RWPE2 (cell line): ENCODE data around the gene CBY3.
A peak's percentile ranks its signal among the peaks of the same experiment; 100 is the strongest.
"Not testable (repeated sequence)": the region's sequence is repeated elsewhere in the genome, so short reads cannot be mapped to it uniquely, and the experiment has no call there.

Source experiments
- ATAC-seq: fragments of 200-7000 bp; cut with Tn5 transposase; 3 replicates; pipeline ENCODE4 v1.9.1; 2021; ENCODE audit warnings: low read depth
- DNase-seq: peaks from one replicate; pipeline ENCODE4 v3.0.0-alpha.2; 2020; ENCODE audit warnings: low spot score
- H3K27ac ChIP-seq: fragments of 450-650 bp; 2 replicates; pipeline ENCODE4 v1.5.1; 2017; ENCODE audit warnings: mild to moderate bottlenecking; ENCODE audit not compliant: poor library complexity, severe bottlenecking
- H3K27me3 ChIP-seq: fragments of 250-450 bp; sonication (Bioruptor Pico); 2 replicates; pipeline ENCODE4 v1.5.1; 2021; ENCODE audit warnings: mild to moderate bottlenecking, moderate library complexity; ENCODE audit not compliant: insufficient read depth, poor library complexity, severe bottlenecking
- H3K36me3 ChIP-seq: fragments of 250-450 bp; sonication (Bioruptor Pico); 2 replicates; pipeline ENCODE4 v1.5.1; 2020; ENCODE audit warnings: low read depth, mild to moderate bottlenecking, moderate library complexity
- H3K4me1 ChIP-seq: fragments of 250-450 bp; sonication (Bioruptor Pico); 2 replicates; pipeline ENCODE4 v1.5.1; 2021; ENCODE audit warnings: mild to moderate bottlenecking, moderate library complexity; ENCODE audit not compliant: insufficient read depth, poor library complexity, severe bottlenecking
- H3K4me3 ChIP-seq: fragments of 250-450 bp; sonication (Bioruptor Pico); 2 replicates; pipeline ENCODE4 v1.5.1; 2021; ENCODE audit warnings: mild to moderate bottlenecking, moderate library complexity; ENCODE audit not compliant: severe bottlenecking
- H3K9me3 ChIP-seq: fragments of 250-450 bp; sonication (Bioruptor Pico); 2 replicates; pipeline ENCODE4 v1.5.1; 2021; ENCODE audit warnings: mild to moderate bottlenecking, moderate library complexity; ENCODE audit not compliant: severe bottlenecking
- TF ChIP-seq, protein P1 (sequence below): fragments of 450-650 bp; IDR thresholded peaks from one replicate; pipeline ENCODE4 v1.5.1; 2017; ENCODE audit warnings: mild to moderate bottlenecking, moderate library complexity; ENCODE audit not compliant: poor library complexity, severe bottlenecking

CBY3 gene

GRCh38 chr5:179668391-179668790 lies 12.4 kb downstream of the CBY3 start:
- DNase-seq = no peak
- no peak for ATAC-seq
- Histone ChIP-seq H3K4me1 (no peaks in the 10 kb centered on the region), H3K4me3 (no peak overlapping the region), H3K27ac (no peak overlapping the region), H3K36me3 (peaks cover 11% of the 10 kb centered on the region), H3K9me3 (no peaks in the 10 kb centered on the region), H3K27me3 (no peaks in the 10 kb centered on the region)
- TF ChIP-seq, protein P1, sequence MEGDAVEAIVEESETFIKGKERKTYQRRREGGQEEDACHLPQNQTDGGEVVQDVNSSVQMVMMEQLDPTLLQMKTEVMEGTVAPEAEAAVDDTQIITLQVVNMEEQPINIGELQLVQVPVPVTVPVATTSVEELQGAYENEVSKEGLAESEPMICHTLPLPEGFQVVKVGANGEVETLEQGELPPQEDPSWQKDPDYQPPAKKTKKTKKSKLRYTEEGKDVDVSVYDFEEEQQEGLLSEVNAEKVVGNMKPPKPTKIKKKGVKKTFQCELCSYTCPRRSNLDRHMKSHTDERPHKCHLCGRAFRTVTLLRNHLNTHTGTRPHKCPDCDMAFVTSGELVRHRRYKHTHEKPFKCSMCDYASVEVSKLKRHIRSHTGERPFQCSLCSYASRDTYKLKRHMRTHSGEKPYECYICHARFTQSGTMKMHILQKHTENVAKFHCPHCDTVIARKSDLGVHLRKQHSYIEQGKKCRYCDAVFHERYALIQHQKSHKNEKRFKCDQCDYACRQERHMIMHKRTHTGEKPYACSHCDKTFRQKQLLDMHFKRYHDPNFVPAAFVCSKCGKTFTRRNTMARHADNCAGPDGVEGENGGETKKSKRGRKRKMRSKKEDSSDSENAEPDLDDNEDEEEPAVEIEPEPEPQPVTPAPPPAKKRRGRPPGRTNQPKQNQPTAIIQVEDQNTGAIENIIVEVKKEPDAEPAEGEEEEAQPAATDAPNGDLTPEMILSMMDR = no peak

GRCh38 chr5:179661647-179662046 lies 19.2 kb downstream of the CBY3 start:
- peaks cover 15% of the 10 kb centered on the region for H3K36me3 ChIP-seq
- not testable (repeated sequence) for H3K27me3 ChIP-seq, H3K9me3 ChIP-seq, H3K4me3 ChIP-seq, H3K4me1 ChIP-seq, ATAC-seq, DNase-seq, H3K27ac ChIP-seq

DNA sequence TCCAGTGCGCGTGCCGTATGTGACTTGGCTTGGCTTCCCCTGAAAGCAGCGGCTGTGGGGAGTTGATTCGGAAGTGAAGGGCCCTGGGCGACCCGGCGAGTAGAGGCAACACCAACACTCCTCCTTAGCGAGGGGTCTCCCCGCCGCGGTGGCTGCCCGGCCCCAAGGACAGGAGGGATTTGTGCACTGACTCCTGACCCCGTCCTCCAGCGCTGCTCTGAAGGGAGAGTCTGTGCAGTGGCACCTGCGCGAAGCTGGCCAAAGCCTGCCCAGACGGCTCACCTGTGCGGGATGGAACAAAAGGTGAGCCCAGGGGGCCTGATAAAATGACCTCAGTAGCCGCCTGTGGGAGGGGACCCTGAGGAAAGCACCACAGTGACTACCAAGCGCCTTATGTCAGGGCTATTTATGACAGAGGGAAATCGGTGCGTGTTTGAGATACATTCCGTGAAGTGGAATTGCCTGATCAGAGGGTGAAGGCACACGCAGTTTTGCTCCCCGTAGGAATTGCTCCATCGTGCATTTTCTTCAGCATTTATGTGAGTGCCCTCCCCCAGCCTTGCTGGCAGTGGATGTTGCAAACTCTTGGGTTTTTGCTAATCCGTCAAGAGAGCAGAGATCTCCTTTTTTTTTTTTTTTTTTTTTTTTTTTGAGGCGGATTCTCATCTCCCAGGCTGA lies 22.5 kb downstream of the CBY3 start:
- not testable (repeated sequence) for DNase-seq, H3K36me3 ChIP-seq, H3K9me3 ChIP-seq, H3K4me1 ChIP-seq, H3K27me3 ChIP-seq
- peak; percentile 67 for ATAC-seq
- Histone ChIP-seq H3K27ac (peak overlapping the region; percentile 15), H3K4me3 (peak overlapping the region; percentile 48)
- TF ChIP-seq, protein P1 = peak; percentile 26

DNA sequence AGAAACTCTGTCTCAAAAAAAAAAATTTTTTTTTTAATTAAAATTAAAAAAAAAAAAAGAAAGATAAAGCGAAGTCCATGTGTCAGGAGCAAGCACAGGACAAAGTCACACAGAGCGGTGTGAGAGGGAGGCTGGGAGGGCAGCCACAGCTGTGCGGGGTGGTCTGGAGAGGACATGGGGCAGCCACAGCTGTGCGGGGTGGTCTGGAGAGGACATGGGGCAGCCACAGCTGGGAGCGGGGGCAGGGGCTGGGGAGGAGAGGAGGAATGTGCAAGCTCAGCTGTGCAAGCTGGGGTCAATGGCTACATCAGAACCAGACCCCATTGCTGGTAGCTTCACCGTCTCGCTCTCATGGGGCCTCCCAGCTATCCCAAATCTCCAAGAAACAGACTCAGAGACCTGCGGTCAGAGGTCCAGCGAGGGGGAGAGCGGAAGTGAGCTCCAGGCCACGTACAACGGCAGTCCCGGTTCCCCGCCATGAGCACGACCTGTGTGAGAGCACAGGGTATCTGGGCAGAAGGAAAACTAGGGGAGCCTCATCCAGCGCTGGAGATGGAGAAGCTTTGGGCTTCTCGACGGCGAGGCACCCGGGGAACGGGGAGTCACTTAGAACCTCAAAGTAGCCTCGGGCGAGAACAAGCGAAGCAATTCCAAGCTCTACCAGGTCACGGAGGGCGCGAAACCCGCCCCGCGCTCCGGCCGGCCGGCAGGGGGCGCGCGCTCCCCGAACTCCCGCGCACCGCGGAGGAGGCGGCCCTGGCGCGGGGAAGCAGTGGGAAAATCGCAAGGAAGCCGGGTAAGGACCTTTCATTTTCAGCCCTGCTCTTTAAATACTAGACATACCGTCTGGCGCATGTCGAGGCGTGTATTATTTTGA lies 23.3 kb downstream of the CBY3 start:
- H3K27me3 ChIP-seq, H3K4me1 ChIP-seq, DNase-seq, H3K4me3 ChIP-seq, H3K27ac ChIP-seq, H3K36me3 ChIP-seq, H3K9me3 ChIP-seq: not testable (repeated sequence)
- ATAC-seq = peak; percentile 93

- not testable (repeated sequence) for DNase-seq, H3K4me1 ChIP-seq, ATAC-seq, H3K4me3 ChIP-seq, H3K27ac ChIP-seq, H3K36me3 ChIP-seq, H3K9me3 ChIP-seq, H3K27me3 ChIP-seq
Observed at GRCh38 chr5:179653135-179653534, 27.7 kb downstream of the CBY3 start.

GRCh38 chr5:179650245-179650644 lies 30.6 kb downstream of the CBY3 start:
- not testable (repeated sequence) for H3K4me3 ChIP-seq, H3K27me3 ChIP-seq, ATAC-seq, H3K9me3 ChIP-seq, H3K36me3 ChIP-seq, H3K4me1 ChIP-seq, H3K27ac ChIP-seq, DNase-seq

GRCh38 chr5:179649166-179649703 lies 31.6 kb downstream of the CBY3 start:
- not testable (repeated sequence) for H3K36me3 ChIP-seq, DNase-seq

More at GRCh38 chr5:179649166-179649703, 31.6 kb downstream of the CBY3 start:
- ATAC-seq, H3K27ac ChIP-seq, H3K27me3 ChIP-seq, H3K4me3 ChIP-seq, H3K4me1 ChIP-seq, H3K9me3 ChIP-seq: not testable (repeated sequence)
